Nephron (organoid): ENCODE data around the gene CRABP1.

Source experiments
- H3K27ac Mint-ChIP-seq, 3 experiments: 2 replicates each; pipeline ENCODE4 v1.8.0; 2020; ENCODE audit warnings: mixed read lengths in 3 of 3, mild to moderate bottlenecking in 2 of 3, moderate library complexity in 1 of 3
- H3K27me3 Mint-ChIP-seq: 2 replicates; pipeline ENCODE4 v1.8.0; 2021; ENCODE audit warnings: low read depth, mild to moderate bottlenecking, moderate library complexity, mixed read lengths
- H3K36me3 Mint-ChIP-seq: 2 replicates; pipeline ENCODE4 v1.8.0; 2020; ENCODE audit warnings: low read depth, mixed read lengths
- H3K4me1 Mint-ChIP-seq: 2 replicates; pipeline ENCODE4 v1.8.0; 2020; ENCODE audit warnings: mixed read lengths
- H3K4me3 Mint-ChIP-seq, 3 experiments: 2 replicates each; pipeline ENCODE4 v1.8.0; 2020; ENCODE audit warnings: mild to moderate bottlenecking in 3 of 3, mixed read lengths in 3 of 3, moderate library complexity in 2 of 3
- H3K9me3 Mint-ChIP-seq: 2 replicates; pipeline ENCODE4 v1.8.0; 2020; ENCODE audit warnings: mixed read lengths
- TF ChIP-seq, protein P1 (sequence below), 3 experiments: fragments of 200-600 bp; sonication (generic); IDR thresholded peaks; one replicate each; pipeline ENCODE4 v1.5.0; 2021; ENCODE audit warnings: antibody characterized with exemption in 3 of 3; ENCODE audit not compliant: unreplicated experiment in 3 of 3

Gene CRABP1

DNA sequence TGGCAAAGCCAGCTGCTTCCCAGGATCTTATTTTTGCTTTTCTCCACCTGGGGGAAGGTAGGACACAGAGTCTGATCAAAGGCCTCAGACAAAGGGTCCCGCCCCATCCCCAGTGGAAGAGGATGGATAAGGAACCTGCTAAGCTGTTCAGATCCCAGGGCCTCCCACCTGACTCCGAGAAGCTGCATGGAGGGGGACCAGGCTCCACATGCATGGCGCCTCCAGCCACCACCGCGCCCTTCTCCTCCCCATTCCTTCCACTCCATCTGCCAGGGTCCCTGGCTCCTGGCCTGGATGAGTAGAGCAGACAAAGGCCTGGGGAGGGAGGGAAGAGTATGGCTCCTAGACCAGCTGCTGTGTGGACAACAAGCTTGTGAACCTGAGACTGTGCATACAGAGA, 20.0 kb upstream of the CRABP1 start:
- H3K4me1 Mint-ChIP-seq = peaks cover 63% of the 10 kb centered on the region
- H3K27ac Mint-ChIP-seq = no peak overlapping the region
- TF ChIP-seq, protein P1, sequence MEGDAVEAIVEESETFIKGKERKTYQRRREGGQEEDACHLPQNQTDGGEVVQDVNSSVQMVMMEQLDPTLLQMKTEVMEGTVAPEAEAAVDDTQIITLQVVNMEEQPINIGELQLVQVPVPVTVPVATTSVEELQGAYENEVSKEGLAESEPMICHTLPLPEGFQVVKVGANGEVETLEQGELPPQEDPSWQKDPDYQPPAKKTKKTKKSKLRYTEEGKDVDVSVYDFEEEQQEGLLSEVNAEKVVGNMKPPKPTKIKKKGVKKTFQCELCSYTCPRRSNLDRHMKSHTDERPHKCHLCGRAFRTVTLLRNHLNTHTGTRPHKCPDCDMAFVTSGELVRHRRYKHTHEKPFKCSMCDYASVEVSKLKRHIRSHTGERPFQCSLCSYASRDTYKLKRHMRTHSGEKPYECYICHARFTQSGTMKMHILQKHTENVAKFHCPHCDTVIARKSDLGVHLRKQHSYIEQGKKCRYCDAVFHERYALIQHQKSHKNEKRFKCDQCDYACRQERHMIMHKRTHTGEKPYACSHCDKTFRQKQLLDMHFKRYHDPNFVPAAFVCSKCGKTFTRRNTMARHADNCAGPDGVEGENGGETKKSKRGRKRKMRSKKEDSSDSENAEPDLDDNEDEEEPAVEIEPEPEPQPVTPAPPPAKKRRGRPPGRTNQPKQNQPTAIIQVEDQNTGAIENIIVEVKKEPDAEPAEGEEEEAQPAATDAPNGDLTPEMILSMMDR (IDR thresholded peaks at IDR 0.05; ENCODE audit: unreplicated experiment in 3 of 3) = no peak
- H3K27me3 Mint-ChIP-seq = peaks cover 41% of the 10 kb centered on the region
- no peaks in the 10 kb centered on the region for H3K9me3 Mint-ChIP-seq
- H3K4me3 Mint-ChIP-seq = no peak overlapping the region
- H3K36me3 Mint-ChIP-seq = no peaks in the 10 kb centered on the region

- H3K36me3 Mint-ChIP-seq = no peaks in the 10 kb centered on the region
Measured at GRCh38 chr15:78321041-78321570, 19.0 kb upstream of the CRABP1 start.

GRCh38 chr15:78321786-78322185, 18.4 kb upstream of the CRABP1 start:
- TF ChIP-seq, protein P1 (IDR thresholded peaks at IDR 0.05; ENCODE audit: unreplicated experiment in 3 of 3) = no peak
- Mint-ChIP-seq H3K36me3 (no peaks in the 10 kb centered on the region), H3K4me3 (no peak overlapping the region), H3K4me1 (peaks cover 58% of the 10 kb centered on the region), H3K9me3 (no peaks in the 10 kb centered on the region), H3K27ac (peak overlapping the region; percentile 55 to 88 (median 70)), H3K27me3 (peaks cover 30% of the 10 kb centered on the region)

More at GRCh38 chr15:78321041-78321570, 19.0 kb upstream of the CRABP1 start:
- Mint-ChIP-seq H3K4me3 (no peak overlapping the region), H3K9me3 (no peaks in the 10 kb centered on the region), H3K4me1 (peaks cover 65% of the 10 kb centered on the region), H3K27me3 (peaks cover 36% of the 10 kb centered on the region), H3K27ac (peak overlapping the region; percentile 17 to 88 (median 55))
- TF ChIP-seq, protein P1 (IDR thresholded peaks at IDR 0.05; ENCODE audit: unreplicated experiment in 3 of 3) = no peak

DNA sequence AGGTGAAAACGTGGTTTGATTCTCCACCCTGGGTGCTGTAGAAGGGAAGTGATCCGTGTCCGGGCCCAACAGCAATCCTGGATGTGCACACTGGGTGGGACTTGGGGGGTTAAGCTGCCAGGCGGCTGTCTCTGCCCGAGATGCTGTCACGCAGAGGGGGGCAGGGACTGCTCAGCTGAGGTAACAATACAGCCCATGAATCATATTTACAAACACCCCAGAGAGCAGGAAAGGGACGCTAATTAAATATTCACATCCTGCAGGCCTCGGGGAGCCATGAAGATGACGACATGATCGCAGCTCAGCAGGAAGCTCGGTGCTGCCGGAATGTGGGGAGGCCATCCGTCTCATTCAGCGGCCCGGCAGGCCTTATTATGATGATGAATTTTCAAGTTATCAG, 17.9 kb upstream of the CRABP1 start:
- Mint-ChIP-seq H3K36me3 (no peaks in the 10 kb centered on the region), H3K4me3 (no peak overlapping the region), H3K9me3 (no peaks in the 10 kb centered on the region), H3K27me3 (peaks cover 30% of the 10 kb centered on the region), H3K27ac (peak overlapping the region; percentile 55 to 88 (median 70)), H3K4me1 (peaks cover 56% of the 10 kb centered on the region)
- TF ChIP-seq, protein P1 (IDR thresholded peaks at IDR 0.05; ENCODE audit: unreplicated experiment in 3 of 3) = no peak

DNA sequence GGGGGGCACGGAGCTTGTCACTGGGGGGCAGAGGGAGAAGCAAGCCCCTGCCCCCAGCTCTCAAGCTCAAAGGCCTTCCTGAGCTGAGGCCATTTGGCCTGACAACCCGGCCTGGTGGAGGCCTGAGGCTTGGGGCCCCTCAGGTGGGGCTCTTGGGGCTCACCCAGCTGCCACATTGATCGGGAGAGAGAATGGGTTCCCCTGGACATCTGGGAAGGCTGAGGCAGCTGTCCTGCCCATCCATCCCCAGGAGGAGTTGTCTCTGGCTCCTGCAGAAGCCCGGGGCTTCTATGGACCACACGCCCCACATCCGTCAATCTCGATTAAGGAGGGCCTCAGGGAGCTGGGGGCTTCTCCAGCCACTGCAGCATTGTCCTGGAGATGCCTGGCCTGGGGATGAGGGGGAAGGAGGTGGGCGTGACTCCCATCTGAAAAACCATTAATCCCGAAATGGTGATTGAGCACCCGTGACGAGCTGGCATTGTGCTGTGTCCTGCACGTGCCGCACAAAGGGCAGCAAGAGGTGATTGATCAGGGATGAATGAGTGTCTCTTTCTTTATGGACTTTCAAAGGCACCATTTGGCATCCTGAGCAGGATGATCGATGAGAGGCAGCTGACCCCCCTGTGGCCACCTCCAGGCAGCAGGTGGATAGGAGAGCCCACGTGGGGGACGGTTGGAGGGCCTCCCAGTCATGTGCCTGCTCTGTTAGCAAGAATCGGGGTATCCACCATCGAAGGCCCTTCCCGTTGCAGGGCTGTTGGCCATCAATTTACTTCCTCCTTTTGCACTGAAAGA, 17.2 kb upstream of the CRABP1 start:
- Mint-ChIP-seq H3K27ac (peak overlapping the region; percentile 55 to 88 (median 70)), H3K27me3 (peaks cover 28% of the 10 kb centered on the region), H3K36me3 (no peaks in the 10 kb centered on the region), H3K4me3 (no peak overlapping the region), H3K9me3 (no peaks in the 10 kb centered on the region), H3K4me1 (peaks cover 50% of the 10 kb centered on the region)
- TF ChIP-seq, protein P1 (IDR thresholded peaks at IDR 0.05; ENCODE audit: unreplicated experiment in 3 of 3) = no peak
